ENCODE measurements around the gene VANGL2.

- no peak for TF ChIP-seq POLR2A (IDR thresholded peaks at IDR 0.05)
- no peak for TF ChIP-seq CTCF (IDR thresholded peaks at IDR 0.05)
Observed at GRCh38 chr1:160411271-160412027, 11.1 kb downstream of the VANGL2 start.
